Measurements from ENCODE around the gene SLC7A8.

DNA sequence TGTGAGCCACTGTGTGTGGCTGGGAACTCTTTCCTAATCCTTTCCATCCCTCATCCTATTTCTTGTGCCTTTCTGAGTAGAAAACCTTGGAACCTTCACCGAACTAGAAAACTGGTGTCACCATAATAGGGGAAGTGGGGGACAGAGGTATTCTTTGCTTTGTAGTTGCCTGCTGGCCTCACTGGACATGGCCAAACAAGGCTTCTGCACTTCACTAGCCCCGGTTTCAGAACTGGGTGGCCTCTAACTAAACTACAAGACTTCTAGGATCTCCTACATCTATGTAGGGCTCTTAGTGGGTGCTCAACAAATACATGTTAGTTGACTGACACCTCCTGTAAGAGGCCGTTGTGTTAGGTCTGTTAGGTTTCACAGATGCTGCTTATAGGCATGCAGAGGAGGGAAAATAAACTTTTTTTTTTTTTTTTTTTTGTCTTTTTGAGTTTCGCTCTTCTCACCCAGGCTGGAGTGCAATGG is 78.1 kb downstream of the SLC7A8 start:
- TF ChIP-seq, protein P1, sequence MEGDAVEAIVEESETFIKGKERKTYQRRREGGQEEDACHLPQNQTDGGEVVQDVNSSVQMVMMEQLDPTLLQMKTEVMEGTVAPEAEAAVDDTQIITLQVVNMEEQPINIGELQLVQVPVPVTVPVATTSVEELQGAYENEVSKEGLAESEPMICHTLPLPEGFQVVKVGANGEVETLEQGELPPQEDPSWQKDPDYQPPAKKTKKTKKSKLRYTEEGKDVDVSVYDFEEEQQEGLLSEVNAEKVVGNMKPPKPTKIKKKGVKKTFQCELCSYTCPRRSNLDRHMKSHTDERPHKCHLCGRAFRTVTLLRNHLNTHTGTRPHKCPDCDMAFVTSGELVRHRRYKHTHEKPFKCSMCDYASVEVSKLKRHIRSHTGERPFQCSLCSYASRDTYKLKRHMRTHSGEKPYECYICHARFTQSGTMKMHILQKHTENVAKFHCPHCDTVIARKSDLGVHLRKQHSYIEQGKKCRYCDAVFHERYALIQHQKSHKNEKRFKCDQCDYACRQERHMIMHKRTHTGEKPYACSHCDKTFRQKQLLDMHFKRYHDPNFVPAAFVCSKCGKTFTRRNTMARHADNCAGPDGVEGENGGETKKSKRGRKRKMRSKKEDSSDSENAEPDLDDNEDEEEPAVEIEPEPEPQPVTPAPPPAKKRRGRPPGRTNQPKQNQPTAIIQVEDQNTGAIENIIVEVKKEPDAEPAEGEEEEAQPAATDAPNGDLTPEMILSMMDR (IDR thresholded peaks at IDR 0.05), result no peak
- TF ChIP-seq POLR2A (IDR thresholded peaks at IDR 0.05), result no peak

Data from testis (tissue), 2 donors.